HG02571 (cell line): ENCODE data around the gene GBA2.

Source experiments
- ATAC-seq: cut with Tn5 transposase; IDR thresholded peaks from one replicate; pipeline ENCODE4 v1.9.1; 2021; ENCODE audit warnings: mild to moderate bottlenecking, moderate library complexity; ENCODE audit not compliant: unreplicated experiment

GBA2 gene

GRCh38 chr9:35718721-35719511 lies 30.1 kb downstream of the GBA2 start:
- ATAC-seq: no peak

- ATAC-seq: no peak
Observed at GRCh38 chr9:35717132-35717870, 31.7 kb downstream of the GBA2 start.

DNA sequence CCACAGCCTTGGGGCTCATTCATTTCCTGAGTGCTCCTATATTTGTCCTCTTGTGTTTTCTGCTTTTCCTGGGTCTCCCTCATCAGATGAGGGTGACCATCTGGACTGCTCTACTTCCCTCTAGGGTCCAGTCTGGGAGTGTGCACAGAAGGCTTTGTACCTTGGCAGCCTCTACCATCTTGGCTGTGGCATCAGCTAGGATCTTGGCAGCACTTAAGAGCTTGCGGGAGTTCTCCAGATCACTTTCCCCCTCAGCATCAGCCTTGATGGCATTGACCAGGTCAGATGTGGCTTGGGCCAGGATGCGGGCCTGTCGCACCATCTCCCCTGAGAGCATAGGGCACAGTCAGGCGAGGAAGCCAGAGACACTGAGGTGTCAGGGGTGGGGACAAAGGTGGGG lies 32.8 kb downstream of the GBA2 start:
- no peak for ATAC-seq

DNA sequence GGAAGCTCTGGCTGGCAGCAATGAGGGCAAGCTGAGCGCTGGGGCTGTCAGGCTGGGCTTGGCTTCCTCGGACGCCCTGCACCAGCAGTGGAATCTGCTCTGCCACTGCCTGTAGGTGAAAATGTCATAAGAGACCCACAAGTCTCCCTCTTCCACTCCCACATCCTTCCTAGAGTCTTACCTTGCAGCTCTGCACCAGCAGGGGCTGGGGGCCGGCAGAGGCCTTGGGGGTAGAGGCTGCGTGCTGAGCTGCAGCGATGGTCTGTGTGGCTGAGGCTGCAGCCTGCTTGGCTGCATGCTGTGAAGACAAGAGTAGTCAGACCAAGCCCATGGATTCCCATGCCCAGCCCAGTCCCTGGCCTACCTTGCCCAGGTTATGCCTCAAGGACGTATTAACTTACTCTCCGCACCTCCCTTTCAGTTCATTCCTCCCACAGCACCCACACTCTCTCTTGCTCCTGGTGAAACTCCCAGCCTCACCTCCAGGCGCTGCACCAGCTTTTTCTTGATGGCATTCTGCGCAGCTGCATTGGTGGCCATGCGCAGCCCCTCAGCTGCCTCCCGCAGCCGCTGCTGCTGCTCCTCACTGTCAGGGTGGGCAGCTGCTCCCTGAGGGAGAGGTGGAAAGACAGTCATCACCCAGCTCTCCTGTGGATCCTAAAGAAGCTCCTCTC lies 34.3 kb downstream of the GBA2 start:
- ATAC-seq: no peak

DNA sequence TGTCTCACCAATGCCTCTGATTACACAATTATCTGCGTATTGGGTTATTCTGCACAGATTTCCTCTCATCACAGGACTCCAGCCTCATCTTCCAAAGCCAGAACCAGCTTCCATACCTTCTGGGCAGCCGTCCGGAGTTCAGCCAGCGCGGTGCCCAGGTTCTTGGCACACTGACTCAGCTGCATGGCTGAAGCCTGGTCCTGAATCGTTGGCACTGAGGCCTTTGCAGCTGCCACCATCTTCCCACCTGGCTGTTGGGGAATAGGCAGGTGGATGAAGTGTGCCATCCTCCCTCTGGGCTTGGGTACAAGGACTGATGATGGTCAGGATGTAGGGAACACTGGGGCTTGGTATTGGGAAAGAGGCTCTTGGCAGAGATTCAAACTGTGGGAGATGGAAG lies 34.9 kb downstream of the GBA2 start:
- ATAC-seq: no peak

DNA sequence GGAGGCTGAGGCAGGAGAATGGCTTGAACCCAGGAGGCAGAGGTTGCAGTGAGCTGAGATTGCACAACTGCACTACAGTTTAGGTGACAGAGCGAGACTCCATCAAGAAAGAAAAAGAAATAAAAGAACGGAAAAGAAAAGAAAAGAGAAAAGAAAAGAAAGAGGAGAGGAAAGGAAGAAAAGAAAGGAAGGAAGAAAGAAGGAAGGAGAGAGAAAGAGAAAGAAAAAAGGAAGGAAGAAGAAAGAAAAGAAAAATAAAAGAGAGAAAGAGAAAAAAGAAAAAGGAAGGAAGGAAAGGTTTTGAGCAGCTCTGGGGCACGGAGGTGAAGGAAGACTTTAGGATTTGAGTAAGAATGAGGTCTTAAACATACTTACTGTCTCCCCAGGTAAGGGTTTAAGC lies 35.5 kb downstream of the GBA2 start:
- ATAC-seq: no peak

DNA sequence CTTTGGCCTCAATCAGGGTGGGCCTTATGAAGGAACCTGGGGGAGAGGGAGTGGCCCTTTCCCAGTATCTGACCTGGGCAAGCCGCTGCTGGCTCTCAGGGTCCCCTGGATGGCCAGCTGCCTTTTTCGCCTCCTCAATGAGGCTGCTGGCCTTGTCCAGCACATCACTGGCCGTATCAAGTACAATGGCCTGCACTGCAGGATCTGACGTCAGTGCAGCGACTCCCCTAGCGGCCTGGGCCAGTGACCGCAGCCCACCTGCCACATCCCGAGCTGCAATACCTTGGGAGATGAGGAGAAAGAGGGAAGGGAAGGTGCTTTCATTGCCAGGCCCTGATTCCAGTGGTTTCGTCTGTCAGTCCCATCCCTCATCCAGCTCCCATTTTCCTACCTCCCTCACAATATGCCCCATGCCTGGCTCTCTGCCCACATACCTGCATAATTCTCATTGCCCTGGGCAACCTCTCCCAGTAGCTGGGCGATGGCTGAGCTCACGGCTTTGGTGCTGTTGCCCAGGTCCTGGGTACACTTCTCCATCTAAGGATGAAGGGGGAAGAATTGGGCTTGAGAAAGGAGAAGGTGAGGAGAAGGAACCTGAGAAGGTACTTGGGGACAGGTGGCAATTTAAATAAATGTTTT lies 36.1 kb downstream of the GBA2 start:
- no peak for ATAC-seq

DNA sequence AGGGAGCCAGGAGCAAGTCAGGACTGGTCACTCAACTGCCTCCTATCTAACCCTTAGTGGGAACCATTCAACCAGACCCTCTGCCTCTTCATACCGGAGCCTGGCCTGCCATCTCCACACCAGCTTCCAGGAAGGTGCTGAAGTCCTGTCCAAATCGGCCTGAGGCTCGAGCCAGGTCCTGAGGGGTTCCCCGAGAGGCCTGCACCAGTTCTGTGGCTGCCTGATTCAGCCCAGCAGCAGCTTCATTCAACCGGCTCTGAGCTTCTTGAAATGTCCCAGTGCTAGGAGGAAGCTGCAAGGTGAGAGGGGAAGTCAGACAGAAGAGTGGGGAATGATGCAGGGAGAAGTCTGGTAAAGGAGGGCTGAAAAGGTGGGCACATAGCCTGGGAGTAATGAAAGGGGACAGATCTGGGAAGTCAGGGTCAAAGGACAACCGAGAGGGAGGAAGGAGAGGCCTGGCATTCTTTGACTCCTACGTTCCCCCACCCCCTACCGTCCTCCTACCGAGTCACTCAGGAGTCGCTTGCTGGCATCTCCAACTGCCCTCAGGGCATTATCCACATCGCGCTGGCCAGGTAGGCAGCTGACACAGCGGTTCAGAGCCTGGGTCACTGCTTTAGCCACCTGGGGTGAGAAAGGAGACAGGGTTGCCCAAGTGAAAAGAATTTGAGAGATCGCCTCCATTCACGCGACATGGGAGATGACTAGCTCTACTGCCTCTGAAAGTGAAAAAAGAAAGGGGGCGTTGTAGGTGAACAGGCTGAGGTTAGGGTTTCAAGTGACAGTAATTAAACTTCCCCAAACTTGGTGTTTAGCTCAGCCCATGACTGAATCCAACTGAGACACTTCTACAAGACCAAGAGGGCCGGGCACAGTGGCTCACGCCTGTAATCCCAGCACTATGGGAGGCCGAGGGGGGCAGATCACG lies 37.3 kb downstream of the GBA2 start:
- no peak for ATAC-seq

- no peak for ATAC-seq
Observed at GRCh38 chr9:35710818-35711500, 38.1 kb downstream of the GBA2 start.

DNA sequence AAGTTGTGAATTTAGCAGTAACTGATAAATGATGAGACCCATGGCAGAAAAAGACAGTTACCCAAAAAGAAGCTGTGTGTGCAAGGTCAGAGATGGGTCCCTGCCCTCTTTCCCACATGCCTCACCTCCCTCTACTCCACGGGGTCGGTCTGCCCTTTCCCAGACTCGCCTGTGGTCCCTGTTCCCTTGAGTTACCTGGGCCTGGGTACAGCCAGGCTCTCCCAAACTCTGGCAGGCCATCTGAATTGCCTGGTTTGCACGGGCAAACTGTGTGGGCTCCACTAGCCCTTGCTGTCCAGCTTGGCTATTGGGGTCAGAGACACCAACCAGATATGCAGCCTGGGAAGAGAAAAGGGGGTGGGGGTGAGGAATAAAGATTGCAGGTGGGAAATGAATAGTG lies 40.9 kb downstream of the GBA2 start:
- ATAC-seq: no peak

- no peak for ATAC-seq
Observed at GRCh38 chr9:35706951-35707350, 42.1 kb downstream of the GBA2 start.

DNA sequence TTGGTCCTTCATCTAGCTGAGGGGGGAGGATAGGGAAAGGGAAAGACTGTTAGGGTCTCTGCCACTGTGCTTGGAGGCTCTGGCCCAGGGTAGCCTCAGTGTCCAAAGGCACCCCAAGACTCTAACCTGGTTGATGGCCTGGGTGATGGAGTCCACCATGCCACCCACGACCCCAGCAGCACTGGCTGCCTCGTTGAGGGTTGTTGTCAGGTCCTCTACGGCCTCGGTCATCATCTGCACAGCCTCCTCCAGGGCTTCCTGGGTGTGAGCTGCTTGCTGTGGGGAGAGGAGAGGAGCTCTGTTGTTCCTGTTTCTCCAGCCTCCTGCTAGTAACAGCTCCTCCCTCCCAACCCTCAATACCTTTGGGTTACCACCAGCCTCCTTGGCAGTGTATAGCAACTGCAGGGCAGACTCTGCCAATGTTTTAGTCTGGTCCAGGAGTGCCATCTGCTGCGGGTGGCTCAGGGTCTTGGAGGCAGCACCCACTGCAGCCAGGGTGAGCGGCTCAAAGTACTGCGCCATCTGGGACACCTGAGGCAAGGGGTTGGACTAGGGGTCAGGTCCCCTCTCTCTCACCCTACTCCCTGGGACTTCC lies 43.1 kb downstream of the GBA2 start:
- ATAC-seq: no peak

GRCh38 chr9:35705372-35705771 lies 43.7 kb downstream of the GBA2 start:
- no peak for ATAC-seq

DNA sequence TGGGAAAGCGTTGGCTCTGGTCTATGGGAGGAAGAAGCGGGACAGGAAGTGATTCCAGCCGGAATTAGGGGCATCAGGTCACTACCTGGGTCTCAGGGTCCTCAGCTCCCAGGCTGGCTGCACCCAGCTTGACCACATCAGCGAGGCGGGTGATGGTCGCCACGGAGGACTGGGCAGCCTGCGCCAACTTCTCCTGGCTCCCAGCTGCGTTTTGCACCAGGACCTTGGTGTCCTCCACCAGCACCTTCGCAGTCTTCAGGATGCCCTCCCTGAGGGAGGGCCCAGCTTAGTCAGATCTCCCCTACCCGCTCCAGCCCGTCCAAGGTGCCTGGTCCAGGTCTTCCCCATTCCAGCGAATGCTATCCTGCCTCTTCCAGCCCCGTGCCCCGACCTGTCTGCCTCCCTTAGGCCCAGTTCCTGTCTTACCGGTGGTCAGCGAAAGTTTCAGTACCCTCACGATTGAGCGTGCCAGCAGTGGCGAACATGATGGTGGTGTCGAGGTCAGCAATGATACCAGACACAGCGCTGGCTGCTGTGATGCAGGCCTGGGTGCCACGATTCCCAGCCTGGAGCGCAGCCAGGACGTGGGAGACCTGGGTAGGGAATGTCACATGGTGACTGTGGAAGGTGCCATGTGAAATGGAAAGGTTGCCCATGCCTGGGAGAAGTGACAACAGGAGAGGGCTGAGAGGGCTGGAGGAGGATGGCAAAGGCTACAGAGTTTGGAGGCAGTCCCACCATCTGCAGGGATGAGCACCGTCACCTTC lies 44.9 kb downstream of the GBA2 start:
- ATAC-seq: no peak

DNA sequence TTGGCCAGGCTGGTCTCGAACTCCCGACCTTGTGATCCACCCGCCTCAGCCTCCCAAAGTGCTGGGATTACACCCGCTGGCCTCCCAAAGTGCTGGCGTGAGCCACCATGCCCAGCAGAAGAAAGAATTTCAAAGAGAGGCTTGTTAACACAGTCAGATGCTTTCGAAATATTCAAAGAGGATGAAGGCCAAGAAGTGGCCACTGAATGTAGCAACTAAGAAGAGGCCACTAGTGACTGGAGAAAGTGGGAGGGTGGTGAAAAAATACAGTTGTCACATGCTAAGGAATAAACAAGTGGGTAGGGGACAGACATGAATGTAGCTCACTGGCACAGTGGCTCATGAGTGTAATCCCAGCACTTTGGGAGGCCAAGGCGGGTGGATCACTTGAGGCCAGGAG lies 46.3 kb downstream of the GBA2 start:
- ATAC-seq: no peak

GRCh38 chr9:35700942-35701341 lies 48.1 kb downstream of the GBA2 start:
- no peak for ATAC-seq

DNA sequence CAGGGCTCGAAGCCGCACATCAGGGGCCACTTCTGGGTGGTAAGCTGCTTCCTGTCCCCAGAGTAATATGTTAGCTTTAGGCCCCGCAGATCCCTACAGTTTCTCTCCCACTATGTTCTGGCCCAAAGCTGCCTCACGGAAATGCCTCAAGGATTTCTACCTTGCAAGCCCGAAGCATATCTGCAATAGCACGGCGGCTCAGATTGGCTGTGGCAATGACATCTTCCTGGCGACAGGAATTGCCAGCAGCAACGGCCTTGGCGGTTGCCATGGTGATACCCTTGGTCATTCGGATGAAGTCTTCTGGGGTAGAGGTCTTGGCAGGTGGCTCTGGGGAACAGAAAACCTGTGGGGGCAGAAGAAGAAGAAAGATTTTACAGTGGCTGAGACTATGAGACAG lies 49.0 kb downstream of the GBA2 start:
- ATAC-seq: no peak

DNA sequence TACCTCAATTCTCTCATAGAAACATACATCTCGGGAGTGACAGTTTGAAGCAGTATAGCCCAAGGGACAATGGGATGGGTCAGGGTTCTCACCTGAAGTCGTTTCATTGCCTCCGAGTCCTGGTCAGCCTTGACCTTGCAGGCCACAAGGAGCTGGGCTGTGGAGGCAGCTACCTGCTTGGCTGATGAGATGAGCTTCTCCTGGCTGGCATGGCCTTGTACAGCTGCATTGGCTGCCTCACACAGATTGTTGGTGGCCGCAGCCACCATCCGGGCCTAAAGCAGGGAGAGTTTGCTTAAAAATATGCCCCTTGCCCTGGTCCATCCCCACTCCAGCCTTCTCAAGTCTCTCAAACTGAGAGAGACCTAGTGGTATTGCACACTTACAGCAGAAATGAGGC lies 50.8 kb downstream of the GBA2 start:
- no peak for ATAC-seq

DNA sequence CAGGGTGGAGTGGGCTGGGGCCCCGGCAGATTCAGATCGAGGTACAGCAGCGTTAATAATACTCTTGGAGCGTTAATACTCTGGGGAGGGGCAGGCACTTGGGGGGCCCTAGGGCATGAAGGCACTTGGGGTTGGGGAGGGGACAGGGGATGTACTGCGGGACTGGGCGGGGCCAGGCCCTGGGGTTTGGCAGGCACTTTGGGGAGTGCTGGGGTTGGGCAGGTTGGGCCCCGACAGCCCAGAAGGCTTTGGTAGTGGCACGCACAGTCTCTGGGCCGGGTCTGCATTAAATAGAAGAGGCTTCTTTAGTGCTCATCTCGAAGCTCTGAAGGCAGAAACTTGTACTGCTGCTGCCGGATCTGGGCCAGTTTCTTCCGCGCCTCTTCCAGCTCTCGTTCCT lies 51.5 kb downstream of the GBA2 start:
- ATAC-seq: no peak
